ENCODE data around the gene KLK12. TPM values are rescaled to one million over a fixed set of nuclear protein-coding genes. Genes with fewer than 3 reads are reported as not detected.
A peak's percentile ranks its signal among the peaks of the same experiment; 100 is the strongest.

KLK12 gene
- total and polyA plus RNA-seq, 2 donors (not counting 1 experiment from before 2014, with no cell fraction given): not detected

DNA sequence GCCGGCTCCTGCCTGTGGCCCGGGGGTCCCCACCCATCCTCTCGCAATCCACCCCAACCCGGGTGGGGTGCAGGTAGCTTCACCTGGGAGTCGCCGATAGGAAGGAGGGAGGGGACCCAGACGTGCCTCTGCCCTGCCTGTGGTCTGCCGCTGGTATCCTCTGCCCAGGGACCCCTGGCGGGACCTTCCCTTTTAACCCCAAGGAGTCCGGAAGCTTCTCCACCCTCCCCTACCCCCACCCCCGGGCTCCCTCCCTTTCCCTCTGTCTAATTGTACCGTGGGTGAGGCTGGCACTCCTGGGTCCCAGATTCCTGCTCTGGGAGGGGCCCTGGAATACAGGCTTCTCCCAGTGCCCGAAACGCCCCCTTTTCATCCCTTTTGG, 15.3 kb downstream of the KLK12 start, which contains the start of gene KLK10:
Gene KLK10, minus strand, starts transcription at position 166 of the 382 bp plus-strand sequence. CDS start 579 bp downstream, outside the sequence.
- Histone ChIP-seq H3K4me1 (ENCODE audit: control insufficient read depth, extremely low read depth, insufficient read depth, low read length) (no peaks in the 10 kb centered on the region), H3K79me2 (ENCODE audit: control insufficient read depth, insufficient read depth, low read length) (no peaks in the 10 kb centered on the region), H3K4me3 (replicated peaks in 1 of 4; ENCODE audit: control extremely low read depth in 1 of 4, insufficient read depth in 1 of 4, low read depth in 3 of 4, low read length in 4 of 4) (no peak within 1 kb of the TSS), H3K27ac (ENCODE audit: insufficient read depth, low read length) (no peak within 1 kb of the TSS), H4K20me1 (ENCODE audit: control insufficient read depth, extremely low read depth, insufficient read depth, low read length) (no peaks in the 10 kb centered on the region), H3K9me3 (ENCODE audit: control insufficient read depth, insufficient read depth, low read depth, low read length) (no peaks in the 10 kb centered on the region), H3K4me2 (ENCODE audit: extremely low read depth, insufficient read depth, low read length) (no peak within 1 kb of the TSS), H2AFZ (ENCODE audit: low read length) (no peak within 1 kb of the TSS), H3K36me3 (ENCODE audit: control insufficient read depth, insufficient read depth, low read length) (no peaks in the 10 kb centered on the region), H3K9ac (ENCODE audit: insufficient read depth, low read length) (no peak within 1 kb of the TSS), H3K27me3 (ENCODE audit: control insufficient read depth, insufficient read depth, low read length) (peaks cover 3% of the 10 kb centered on the region)
- no peak for DNase-seq (ENCODE audit: low read depth in 2 of 2)
- TF ChIP-seq EZH2 (IDR thresholded peaks at IDR 0.05; ENCODE audit: low read length, missing control alignments): no peak
- TF ChIP-seq, protein P1, sequence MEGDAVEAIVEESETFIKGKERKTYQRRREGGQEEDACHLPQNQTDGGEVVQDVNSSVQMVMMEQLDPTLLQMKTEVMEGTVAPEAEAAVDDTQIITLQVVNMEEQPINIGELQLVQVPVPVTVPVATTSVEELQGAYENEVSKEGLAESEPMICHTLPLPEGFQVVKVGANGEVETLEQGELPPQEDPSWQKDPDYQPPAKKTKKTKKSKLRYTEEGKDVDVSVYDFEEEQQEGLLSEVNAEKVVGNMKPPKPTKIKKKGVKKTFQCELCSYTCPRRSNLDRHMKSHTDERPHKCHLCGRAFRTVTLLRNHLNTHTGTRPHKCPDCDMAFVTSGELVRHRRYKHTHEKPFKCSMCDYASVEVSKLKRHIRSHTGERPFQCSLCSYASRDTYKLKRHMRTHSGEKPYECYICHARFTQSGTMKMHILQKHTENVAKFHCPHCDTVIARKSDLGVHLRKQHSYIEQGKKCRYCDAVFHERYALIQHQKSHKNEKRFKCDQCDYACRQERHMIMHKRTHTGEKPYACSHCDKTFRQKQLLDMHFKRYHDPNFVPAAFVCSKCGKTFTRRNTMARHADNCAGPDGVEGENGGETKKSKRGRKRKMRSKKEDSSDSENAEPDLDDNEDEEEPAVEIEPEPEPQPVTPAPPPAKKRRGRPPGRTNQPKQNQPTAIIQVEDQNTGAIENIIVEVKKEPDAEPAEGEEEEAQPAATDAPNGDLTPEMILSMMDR (conservative IDR thresholded peaks at IDR 0.05 in 1 of 2, IDR thresholded peaks at IDR 0.05 in 1 of 2; ENCODE audit: low read depth in 1 of 2, low read length in 2 of 2): no peak

DNA sequence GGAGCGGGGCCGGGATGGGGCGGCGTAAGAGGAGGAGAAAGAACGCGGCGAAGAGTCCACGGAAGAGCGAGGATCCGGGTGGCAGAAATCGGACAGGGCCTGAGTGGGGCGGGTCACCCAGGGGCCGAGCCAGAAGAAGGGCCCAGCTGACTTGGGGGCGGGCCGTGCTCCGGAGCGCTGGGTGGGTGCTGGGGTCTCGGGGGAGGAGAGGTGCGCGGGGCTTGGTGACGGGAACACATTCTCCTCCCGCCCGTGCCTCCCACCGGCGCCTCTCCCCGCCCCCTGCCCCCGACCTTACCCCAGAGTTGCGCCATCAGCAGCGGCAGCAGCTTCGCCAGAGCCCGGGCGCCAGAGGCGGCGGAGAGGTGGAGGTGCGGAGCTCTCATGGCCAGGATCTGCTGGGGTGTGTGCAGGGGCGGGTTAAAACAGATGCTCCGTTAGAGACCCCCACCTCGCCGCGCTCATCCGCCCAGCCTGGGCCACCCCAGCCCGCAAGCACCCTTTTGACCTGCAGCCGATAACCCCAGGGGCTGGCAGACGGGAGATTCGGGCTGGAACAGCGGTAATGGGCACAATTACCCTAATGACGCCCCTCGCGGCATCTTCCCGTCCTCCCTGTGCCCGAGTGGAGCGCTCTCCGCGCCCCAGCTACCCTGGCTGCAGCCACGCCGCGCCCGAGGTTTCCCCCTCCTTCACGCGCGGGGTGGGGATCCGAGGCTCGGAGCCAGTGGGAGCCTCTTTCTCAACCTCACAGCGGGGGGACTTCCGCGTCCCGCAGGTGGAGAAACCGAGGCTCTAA, 15.9 kb downstream of the KLK12 start:
- H3K27me3 ChIP-seq (ENCODE audit: control insufficient read depth, insufficient read depth, low read length): peaks cover 3% of the 10 kb centered on the region
- H3K4me3 ChIP-seq (replicated peaks in 1 of 4; ENCODE audit: control extremely low read depth in 1 of 4, insufficient read depth in 1 of 4, low read depth in 3 of 4, low read length in 4 of 4): no peak overlapping the region
- TF ChIP-seq, protein P1 (conservative IDR thresholded peaks at IDR 0.05 in 1 of 2, IDR thresholded peaks at IDR 0.05 in 1 of 2; ENCODE audit: low read depth in 1 of 2, low read length in 2 of 2): no peak
- peak; percentile 75 for TF ChIP-seq EZH2 (IDR thresholded peaks at IDR 0.05; ENCODE audit: low read length, missing control alignments)

DNA sequence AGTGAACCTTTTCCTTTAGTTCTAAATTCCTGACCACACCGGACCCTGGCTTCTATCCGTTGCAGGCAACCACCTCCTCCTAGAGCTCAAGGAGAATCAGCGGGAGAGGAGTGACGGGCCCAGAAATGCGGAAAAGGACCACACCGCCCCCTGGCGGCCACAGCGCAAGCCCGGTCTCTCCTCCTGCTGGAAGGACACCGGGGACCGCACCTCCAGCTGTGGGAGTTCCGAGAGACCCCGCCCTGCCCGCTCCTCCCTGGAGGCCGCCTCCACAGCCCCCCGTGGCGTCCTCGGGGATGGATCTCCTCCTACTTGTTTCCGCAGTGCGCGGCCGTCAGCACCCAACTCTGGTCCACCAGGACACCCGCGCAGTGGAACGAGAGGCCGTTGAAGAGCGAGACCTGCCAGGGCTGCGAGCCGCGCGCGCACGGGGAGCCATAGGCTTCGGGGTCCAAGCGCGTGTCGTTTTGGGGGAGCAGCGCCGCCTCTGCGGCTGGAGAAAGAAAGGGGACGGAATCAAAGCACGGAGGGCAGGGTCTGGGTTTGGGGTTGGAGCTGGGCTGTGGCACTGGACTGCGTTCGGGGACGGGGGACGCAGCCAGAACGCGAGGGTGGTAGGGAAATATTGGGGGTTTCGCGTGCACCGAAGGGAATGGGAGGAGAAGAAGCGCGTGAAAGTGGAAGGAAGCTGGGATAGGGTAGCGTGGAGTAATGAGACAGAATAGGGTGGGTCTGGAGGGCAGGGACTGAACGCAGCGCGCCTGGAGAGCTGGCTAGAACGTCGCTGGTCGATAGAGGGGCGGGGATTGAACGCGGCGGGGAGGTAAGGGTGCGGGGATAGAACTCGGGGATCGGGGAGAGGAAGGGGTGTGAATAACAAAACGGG, 17.8 kb downstream of the KLK12 start:
- no peak overlapping the region for H3K4me3 ChIP-seq (replicated peaks in 1 of 4; ENCODE audit: control extremely low read depth in 1 of 4, insufficient read depth in 1 of 4, low read depth in 3 of 4, low read length in 4 of 4)
- H3K4me1 ChIP-seq (ENCODE audit: control insufficient read depth, extremely low read depth, insufficient read depth, low read length): no peaks in the 10 kb centered on the region
- no peak overlapping the region for H2AFZ ChIP-seq (ENCODE audit: low read length)
- H3K79me2 ChIP-seq (ENCODE audit: control insufficient read depth, insufficient read depth, low read length): no peaks in the 10 kb centered on the region
- DNase-seq (ENCODE audit: low read depth in 2 of 2): peak in 1 of 2 donors; percentile 16
- no peak overlapping the region for H3K9ac ChIP-seq (ENCODE audit: insufficient read depth, low read length)
- no peaks in the 10 kb centered on the region for H3K36me3 ChIP-seq (ENCODE audit: control insufficient read depth, insufficient read depth, low read length)
- peaks cover 3% of the 10 kb centered on the region for H3K27me3 ChIP-seq (ENCODE audit: control insufficient read depth, insufficient read depth, low read length)
- H4K20me1 ChIP-seq (ENCODE audit: control insufficient read depth, extremely low read depth, insufficient read depth, low read length): no peaks in the 10 kb centered on the region
- TF ChIP-seq, protein P1 (conservative IDR thresholded peaks at IDR 0.05 in 1 of 2, IDR thresholded peaks at IDR 0.05 in 1 of 2; ENCODE audit: low read depth in 1 of 2, low read length in 2 of 2): peak; percentile 36 to 54
- no peak for TF ChIP-seq EZH2 (IDR thresholded peaks at IDR 0.05; ENCODE audit: low read length, missing control alignments)
- no peak overlapping the region for H3K27ac ChIP-seq (ENCODE audit: insufficient read depth, low read length)
- no peak overlapping the region for H3K4me2 ChIP-seq (ENCODE audit: extremely low read depth, insufficient read depth, low read length)
- no peaks in the 10 kb centered on the region for H3K9me3 ChIP-seq (ENCODE audit: control insufficient read depth, insufficient read depth, low read depth, low read length)

More for the DNA sequence above, 15.9 kb downstream of the KLK12 start:
- Histone ChIP-seq H2AFZ (ENCODE audit: low read length) (no peak overlapping the region), H4K20me1 (ENCODE audit: control insufficient read depth, extremely low read depth, insufficient read depth, low read length) (no peaks in the 10 kb centered on the region), H3K9me3 (ENCODE audit: control insufficient read depth, insufficient read depth, low read depth, low read length) (no peaks in the 10 kb centered on the region), H3K27ac (ENCODE audit: insufficient read depth, low read length) (no peak overlapping the region), H3K36me3 (ENCODE audit: control insufficient read depth, insufficient read depth, low read length) (no peaks in the 10 kb centered on the region), H3K9ac (ENCODE audit: insufficient read depth, low read length) (no peak overlapping the region), H3K79me2 (ENCODE audit: control insufficient read depth, insufficient read depth, low read length) (no peaks in the 10 kb centered on the region), H3K4me2 (ENCODE audit: extremely low read depth, insufficient read depth, low read length) (no peak overlapping the region), H3K4me1 (ENCODE audit: control insufficient read depth, extremely low read depth, insufficient read depth, low read length) (no peaks in the 10 kb centered on the region)
- no peak for DNase-seq (ENCODE audit: low read depth in 2 of 2)

All from fibroblast of lung (primary cell).